ENCODE measurements around the gene SPRTN. TPM values are rescaled to one million over a fixed set of nuclear protein-coding genes. Genes with fewer than 3 reads are reported as not detected.

Gene SPRTN
- total RNA-seq, 1 experiment from 2014 or later: 14.9 TPM

GRCh38 chr1:231401478-231401877 lies 63.4 kb downstream of the SPRTN start:
- no peaks in the 10 kb centered on the region for H3K27me3 ChIP-seq (ENCODE audit: insufficient read depth, low read length)
- no peak overlapping the region for H3K4me2 ChIP-seq (ENCODE audit: low read length)
- H3K27ac ChIP-seq (ENCODE audit: low read depth, low read length): no peak overlapping the region
- peaks cover 99% of the 10 kb centered on the region for H3K79me2 ChIP-seq (ENCODE audit: insufficient read depth, low read length)
- peaks cover 4 to 26% of the 10 kb centered on the region in 2 experiments for H3K4me1 ChIP-seq (ENCODE audit: control insufficient read depth in 1 of 2, insufficient read depth in 2 of 2, low read length in 2 of 2)
- TF ChIP-seq FOSL1 (IDR thresholded peaks at IDR 0.05; ENCODE audit: low read depth) (no peak), SP1 (IDR thresholded peaks at IDR 0.05; ENCODE audit: low read depth) (no peak), SIN3A (IDR thresholded peaks at IDR 0.05; ENCODE audit: low read depth) (no peak), EZH2 (IDR thresholded peaks at IDR 0.05) (no peak), JUND (IDR thresholded peaks at IDR 0.05) (no peak), MAX (IDR thresholded peaks at IDR 0.05) (no peak)
- TF ChIP-seq, protein P1, sequence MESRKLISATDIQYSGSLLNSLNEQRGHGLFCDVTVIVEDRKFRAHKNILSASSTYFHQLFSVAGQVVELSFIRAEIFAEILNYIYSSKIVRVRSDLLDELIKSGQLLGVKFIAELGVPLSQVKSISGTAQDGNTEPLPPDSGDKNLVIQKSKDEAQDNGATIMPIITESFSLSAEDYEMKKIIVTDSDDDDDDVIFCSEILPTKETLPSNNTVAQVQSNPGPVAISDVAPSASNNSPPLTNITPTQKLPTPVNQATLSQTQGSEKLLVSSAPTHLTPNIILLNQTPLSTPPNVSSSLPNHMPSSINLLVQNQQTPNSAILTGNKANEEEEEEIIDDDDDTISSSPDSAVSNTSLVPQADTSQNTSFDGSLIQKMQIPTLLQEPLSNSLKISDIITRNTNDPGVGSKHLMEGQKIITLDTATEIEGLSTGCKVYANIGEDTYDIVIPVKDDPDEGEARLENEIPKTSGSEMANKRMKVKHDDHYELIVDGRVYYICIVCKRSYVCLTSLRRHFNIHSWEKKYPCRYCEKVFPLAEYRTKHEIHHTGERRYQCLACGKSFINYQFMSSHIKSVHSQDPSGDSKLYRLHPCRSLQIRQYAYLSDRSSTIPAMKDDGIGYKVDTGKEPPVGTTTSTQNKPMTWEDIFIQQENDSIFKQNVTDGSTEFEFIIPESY (IDR thresholded peaks at IDR 0.05; ENCODE audit: extremely low read depth, insufficient replicate concordance, low read length): no peak
- TF ChIP-seq, protein P2, sequence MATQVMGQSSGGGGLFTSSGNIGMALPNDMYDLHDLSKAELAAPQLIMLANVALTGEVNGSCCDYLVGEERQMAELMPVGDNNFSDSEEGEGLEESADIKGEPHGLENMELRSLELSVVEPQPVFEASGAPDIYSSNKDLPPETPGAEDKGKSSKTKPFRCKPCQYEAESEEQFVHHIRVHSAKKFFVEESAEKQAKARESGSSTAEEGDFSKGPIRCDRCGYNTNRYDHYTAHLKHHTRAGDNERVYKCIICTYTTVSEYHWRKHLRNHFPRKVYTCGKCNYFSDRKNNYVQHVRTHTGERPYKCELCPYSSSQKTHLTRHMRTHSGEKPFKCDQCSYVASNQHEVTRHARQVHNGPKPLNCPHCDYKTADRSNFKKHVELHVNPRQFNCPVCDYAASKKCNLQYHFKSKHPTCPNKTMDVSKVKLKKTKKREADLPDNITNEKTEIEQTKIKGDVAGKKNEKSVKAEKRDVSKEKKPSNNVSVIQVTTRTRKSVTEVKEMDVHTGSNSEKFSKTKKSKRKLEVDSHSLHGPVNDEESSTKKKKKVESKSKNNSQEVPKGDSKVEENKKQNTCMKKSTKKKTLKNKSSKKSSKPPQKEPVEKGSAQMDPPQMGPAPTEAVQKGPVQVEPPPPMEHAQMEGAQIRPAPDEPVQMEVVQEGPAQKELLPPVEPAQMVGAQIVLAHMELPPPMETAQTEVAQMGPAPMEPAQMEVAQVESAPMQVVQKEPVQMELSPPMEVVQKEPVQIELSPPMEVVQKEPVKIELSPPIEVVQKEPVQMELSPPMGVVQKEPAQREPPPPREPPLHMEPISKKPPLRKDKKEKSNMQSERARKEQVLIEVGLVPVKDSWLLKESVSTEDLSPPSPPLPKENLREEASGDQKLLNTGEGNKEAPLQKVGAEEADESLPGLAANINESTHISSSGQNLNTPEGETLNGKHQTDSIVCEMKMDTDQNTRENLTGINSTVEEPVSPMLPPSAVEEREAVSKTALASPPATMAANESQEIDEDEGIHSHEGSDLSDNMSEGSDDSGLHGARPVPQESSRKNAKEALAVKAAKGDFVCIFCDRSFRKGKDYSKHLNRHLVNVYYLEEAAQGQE (IDR thresholded peaks at IDR 0.05; ENCODE audit: low read depth): no peak
- TF ChIP-seq, protein P3, sequence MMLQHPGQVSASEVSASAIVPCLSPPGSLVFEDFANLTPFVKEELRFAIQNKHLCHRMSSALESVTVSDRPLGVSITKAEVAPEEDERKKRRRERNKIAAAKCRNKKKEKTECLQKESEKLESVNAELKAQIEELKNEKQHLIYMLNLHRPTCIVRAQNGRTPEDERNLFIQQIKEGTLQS (IDR thresholded peaks at IDR 0.05): no peak
- no TSS peak for BruUV-seq (replicated peaks)
- H3K4me3 ChIP-seq (replicated peaks in 1 of 2; ENCODE audit: low read depth in 1 of 2, low read length in 2 of 2): no peak overlapping the region
- H4K20me1 ChIP-seq (ENCODE audit: insufficient read depth): peaks cover 9% of the 10 kb centered on the region; the same call in 1 of the 2 replicates
- intact Hi-C loops (cut with micrococcal nuclease): no loop called here
- no peak for DNase-seq (ENCODE audit: low read depth, low spot score)
- H3K9me3 ChIP-seq (ENCODE audit: control insufficient read depth in 1 of 2, insufficient read depth in 1 of 2, low read depth in 1 of 2, low read length in 2 of 2): no peaks in the 10 kb centered on the region
- H3K9ac ChIP-seq (ENCODE audit: low read length): no peak overlapping the region
- H2AFZ ChIP-seq (ENCODE audit: low read depth, low read length, poor library complexity, severe bottlenecking): no peak overlapping the region
- CTCF ChIA-PET: no interaction called here
- RAD21 ChIA-PET (ENCODE audit: low non-redundant PET in 1 of 2, low total read pairs in 2 of 2, uncharacterized antibody in 2 of 2, unreplicated experiment in 2 of 2): no interaction called here
- H3K9me2 ChIP-seq (ENCODE audit: insufficient read depth): no peaks in the 10 kb centered on the region
- no peak for ATAC-seq
- POLR2A ChIA-PET: no interaction called here
- H3K36me3 ChIP-seq (ENCODE audit: control insufficient read depth in 1 of 2, insufficient read depth in 2 of 2, low read length in 2 of 2): 0 out of 4 replicates have a peak, but pooled peaks cover 0 to 4% of the 10 kb centered on the region in 2 experiments
